Endodermal cell (in vitro differentiated cells): ENCODE data around the gene DDX10. TPM values are rescaled to one million over a fixed set of nuclear protein-coding genes. Genes with fewer than 3 reads are reported as not detected.
A peak's percentile ranks its signal among the peaks of the same experiment; 100 is the strongest.

Experiments
- DNase-seq: peaks from one replicate; pipeline ENCODE4 v3.0.0-alpha.2; 2017
- H3K27ac ChIP-seq: 2 replicates; pipeline ENCODE4 v1.5.1; 2013; ENCODE audit warnings: mild to moderate bottlenecking, low read depth, low read length, moderate library complexity
- H3K27me3 ChIP-seq: 2 replicates; pipeline ENCODE4 v1.6.1; 2013; ENCODE audit warnings: mild to moderate bottlenecking, low read length, moderate library complexity; ENCODE audit not compliant: insufficient read depth, control insufficient read depth, poor library complexity, severe bottlenecking
- H3K36me3 ChIP-seq: 2 replicates; pipeline ENCODE4 v1.7.0; 2013; ENCODE audit warnings: mild to moderate bottlenecking, low read length, moderate library complexity; ENCODE audit not compliant: control insufficient read depth, insufficient read depth
- H3K4me1 ChIP-seq: one replicate; pipeline ENCODE4 v1.7.0; 2013; ENCODE audit warnings: low read length; ENCODE audit not compliant: control insufficient read depth, insufficient read depth
- H3K4me3 ChIP-seq: 2 replicates; pipeline ENCODE4 v1.5.1; 2013; ENCODE audit warnings: mild to moderate bottlenecking, low read length, moderate library complexity
- H3K9ac ChIP-seq: 2 replicates; pipeline ENCODE4 v1.6.1; 2013; ENCODE audit warnings: mild to moderate bottlenecking, low read length, moderate library complexity; ENCODE audit not compliant: poor library complexity, severe bottlenecking; ENCODE audit errors: extremely low read depth
- H3K9me3 ChIP-seq: 2 replicates; pipeline ENCODE4 v1.6.1; 2013; ENCODE audit warnings: mild to moderate bottlenecking, low read length, moderate library complexity; ENCODE audit not compliant: control insufficient read depth
- H3K27ac Mint-ChIP-seq: 2 replicates; pipeline ENCODE4 v1.8.0; 2020; ENCODE audit warnings: mixed read lengths
- H3K27me3 Mint-ChIP-seq: 2 replicates; pipeline ENCODE4 v1.8.0; 2021; ENCODE audit warnings: mild to moderate bottlenecking, mixed read lengths; ENCODE audit not compliant: insufficient read depth
- H3K36me3 Mint-ChIP-seq: 2 replicates; pipeline ENCODE4 v1.8.0; 2020; ENCODE audit warnings: low read depth, mixed read lengths
- H3K4me1 Mint-ChIP-seq: 2 replicates; pipeline ENCODE4 v1.8.0; 2020; ENCODE audit warnings: mixed read lengths
- H3K4me3 Mint-ChIP-seq: 2 replicates; pipeline ENCODE4 v1.8.0; 2020; ENCODE audit warnings: mild to moderate bottlenecking, moderate library complexity, mixed read lengths
- H3K9me3 Mint-ChIP-seq: 2 replicates; pipeline ENCODE4 v1.8.0; 2020; ENCODE audit warnings: mild to moderate bottlenecking, mixed read lengths
- CTCF ChIP-seq: fragments of 200-600 bp; sonication (generic); conservative IDR thresholded peaks from 2 replicates; pipeline ENCODE4 v1.5.0; 2021; ENCODE audit warnings: antibody characterized with exemption, mild to moderate bottlenecking
- WGBS, 2 experiments: methylation state at CpG; one replicate each; pipeline versions ENCODE4 v1.1.5 to v1.1.7; 2013; ENCODE audit warnings: missing lambda C conversion rate in 2 of 2, mixed read lengths in 1 of 2; ENCODE audit not compliant: insufficient coverage in 1 of 2, insufficient read length in 1 of 2; 5-methylcytosine and 5-hydroxymethylcytosine counted together
- total RNA-seq, 2 donors: library from RNA; stranded (reverse); fragmentation: NEBNext Ultra II Directional in 1 of 2; extraction: Animal tissue kit (Norgen Biotek cat#: 25700) in 1 of 2; gene quantifications; 2 replicates in 1 of 2; 3 replicates in 1 of 2; pipeline ENCODE4 v1.2.1, GENCODE V29; 2021

Gene DDX10
- total RNA-seq, 2 donors from 2014 or later, result 31.1 to 32.7 TPM

- no peak overlapping the region for H3K4me3 Mint-ChIP-seq
- WGBS, 2 experiments, result 90 to 100% methylated on average over 2 to 5 of the region's 5 CpGs
- H3K27ac Mint-ChIP-seq, result no peak overlapping the region
Observed at GRCh38 chr11:108624196-108624925, 40.5 kb upstream of the DDX10 start.

GRCh38 chr11:108628326-108628725 lies 36.5 kb upstream of the DDX10 start:
- 93 to 95% methylated on average over 10 of the region's 10 CpGs for WGBS, 2 experiments
- H3K9me3 ChIP-seq, result peaks cover 32% of the 10 kb centered on the region
- Mint-ChIP-seq H3K27ac (no peak overlapping the region), H3K27me3 (no peaks in the 10 kb centered on the region), H3K4me1 (peaks cover 16% of the 10 kb centered on the region), H3K36me3 (no peaks in the 10 kb centered on the region), H3K4me3 (no peak overlapping the region), H3K9me3 (peaks cover 29% of the 10 kb centered on the region)
- no peak for DNase-seq
- H3K27ac ChIP-seq, result no peak overlapping the region
- H3K4me3 ChIP-seq, result no peak overlapping the region
- no peaks in the 10 kb centered on the region for H3K27me3 ChIP-seq
- H3K4me1 ChIP-seq, result peaks cover 7% of the 10 kb centered on the region
- H3K9ac ChIP-seq, result no peak overlapping the region
- no peaks in the 10 kb centered on the region for H3K36me3 ChIP-seq
- TF ChIP-seq CTCF, result no peak

More at GRCh38 chr11:108624196-108624925, 40.5 kb upstream of the DDX10 start:
- Mint-ChIP-seq H3K36me3 (no peaks in the 10 kb centered on the region), H3K4me1 (peaks cover 21% of the 10 kb centered on the region), H3K27me3 (no peaks in the 10 kb centered on the region), H3K9me3 (peaks cover 23% of the 10 kb centered on the region)
- Histone ChIP-seq H3K4me3 (peak overlapping the region; percentile 3), H3K9me3 (peaks cover 25% of the 10 kb centered on the region), H3K27ac (no peak overlapping the region), H3K27me3 (no peaks in the 10 kb centered on the region), H3K36me3 (no peaks in the 10 kb centered on the region), H3K9ac (no peak overlapping the region), H3K4me1 (peaks cover 7% of the 10 kb centered on the region)
- DNase-seq, result no peak
- no peak for TF ChIP-seq CTCF

- Mint-ChIP-seq H3K36me3 (no peaks in the 10 kb centered on the region), H3K27ac (no peak overlapping the region), H3K9me3 (peaks cover 29% of the 10 kb centered on the region)
Observed at GRCh38 chr11:108628812-108629211, 36.1 kb upstream of the DDX10 start.

More at GRCh38 chr11:108628812-108629211, 36.1 kb upstream of the DDX10 start:
- Histone ChIP-seq H3K27ac (no peak overlapping the region), H3K9ac (no peak overlapping the region), H3K9me3 (peaks cover 32% of the 10 kb centered on the region), H3K4me3 (no peak overlapping the region), H3K27me3 (no peaks in the 10 kb centered on the region), H3K4me1 (peaks cover 7% of the 10 kb centered on the region), H3K36me3 (no peaks in the 10 kb centered on the region)
- H3K4me3 Mint-ChIP-seq, result no peak overlapping the region
- no peaks in the 10 kb centered on the region for H3K27me3 Mint-ChIP-seq
- DNase-seq, result no peak
- TF ChIP-seq CTCF, result no peak
- WGBS, 2 experiments, result 96 to 100% methylated on average over 1 to 2 of the region's 2 CpGs
- H3K4me1 Mint-ChIP-seq, result peaks cover 16% of the 10 kb centered on the region
